UCSD-AML1 (cell line): ENCODE measurements around the gene DCAF12.

Experiments
- DNase-seq: peaks from one replicate; lab custom pipeline; 2025; ENCODE audit not compliant: unreplicated experiment; lab: John Stamatoyannopoulos, UW

DCAF12 gene

GRCh38 chr9:34125681-34126206 is 754 bp downstream of the DCAF12 start:
- no peak for DNase-seq

DNA sequence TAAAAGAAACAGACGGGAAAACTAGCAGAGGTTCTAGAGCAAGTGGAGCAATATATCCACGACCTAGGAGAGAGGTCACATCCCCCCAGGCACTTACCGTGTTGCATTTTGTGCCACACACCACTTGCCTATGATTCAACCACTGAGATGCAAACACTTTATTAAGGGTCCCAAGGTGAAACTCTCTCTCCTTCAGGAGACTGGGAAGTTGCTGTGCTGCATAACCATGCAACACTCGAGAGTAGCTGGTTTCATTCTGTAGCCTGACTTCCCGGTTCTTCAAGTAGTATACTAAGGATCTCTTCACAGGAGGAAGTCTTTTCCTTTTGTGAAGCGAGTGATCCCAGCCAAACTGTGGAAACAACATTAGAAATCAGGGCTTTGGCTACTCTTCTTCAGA is 1.6 kb downstream of the DCAF12 start:
- no peak for DNase-seq

DNA sequence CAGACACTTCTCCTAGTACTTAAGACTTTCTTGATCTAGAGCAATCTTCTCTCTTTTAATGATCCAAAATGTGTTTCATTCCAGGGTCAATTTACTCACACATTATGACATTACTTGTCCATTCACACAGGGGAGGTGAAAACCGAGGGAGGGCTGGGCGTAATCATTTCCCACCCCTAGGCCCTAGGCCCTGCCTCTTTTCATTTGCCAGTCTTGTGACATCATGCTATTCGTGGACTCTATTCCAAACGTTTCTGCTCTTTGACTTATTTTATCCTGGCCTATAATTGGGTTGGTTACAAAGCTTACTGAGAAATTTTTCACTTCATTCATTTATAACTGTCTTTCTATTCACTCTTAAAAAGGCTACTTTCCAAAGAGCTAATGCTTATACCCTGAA is 2.4 kb downstream of the DCAF12 start:
- peak; percentile 57 for DNase-seq

DNA sequence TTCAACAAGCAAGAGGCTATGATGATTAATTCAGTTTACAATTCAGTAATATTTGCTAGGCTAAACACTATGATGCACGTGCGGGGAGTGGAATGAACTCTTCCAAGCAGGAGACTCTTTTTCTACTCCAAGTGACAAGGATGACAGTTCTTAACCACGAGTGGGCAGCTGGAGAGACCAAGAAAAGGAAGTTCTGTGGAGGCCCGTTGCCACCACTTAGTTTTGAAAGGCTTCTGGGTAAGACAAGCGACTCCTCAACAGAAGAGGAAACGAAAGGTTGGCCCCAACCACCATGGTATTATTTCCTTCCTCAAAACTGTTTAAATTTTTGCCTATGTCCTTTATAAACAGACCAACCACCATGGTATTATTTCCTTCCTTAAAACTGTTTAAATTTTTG is 2.8 kb downstream of the DCAF12 start:
- DNase-seq, result peak; percentile 73

DNA sequence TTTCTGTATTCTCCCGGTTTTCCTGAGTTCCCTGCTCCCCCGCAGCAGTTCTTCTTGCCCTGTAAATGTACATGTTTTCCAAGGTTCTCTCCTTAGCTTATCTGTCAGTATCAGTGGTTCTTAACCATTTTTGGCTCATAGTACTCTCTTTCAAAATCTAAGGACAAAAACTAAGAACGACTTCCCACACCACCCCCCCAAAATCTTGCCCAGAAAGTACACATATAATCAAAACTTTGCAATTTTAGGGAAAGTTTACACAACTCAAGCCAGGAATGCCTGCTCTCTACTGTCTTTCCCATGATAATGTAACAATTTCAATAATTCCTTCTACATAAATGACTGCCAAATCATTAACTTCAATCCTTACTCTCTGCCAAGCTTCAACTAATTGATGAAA is 4.5 kb downstream of the DCAF12 start:
- DNase-seq, result no peak

DNA sequence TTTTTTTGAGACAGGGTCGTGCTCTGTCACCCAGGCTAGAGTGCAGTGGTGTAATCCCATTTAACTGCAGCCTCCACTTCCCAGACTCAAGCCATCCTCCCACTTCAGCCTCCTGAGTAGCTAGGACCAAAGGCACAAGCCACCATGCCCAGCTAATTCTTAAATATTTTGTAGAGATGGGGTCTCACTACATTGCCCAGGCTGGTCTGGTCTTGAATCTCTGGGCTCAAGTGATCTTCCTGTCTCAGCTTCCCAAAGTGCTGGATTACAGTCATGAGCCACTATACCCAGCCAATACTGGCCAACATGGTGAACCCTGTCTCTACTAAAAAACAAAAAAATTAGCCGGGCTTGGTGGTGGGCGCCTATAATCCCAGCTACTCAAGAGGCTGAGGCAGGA is 6.8 kb downstream of the DCAF12 start:
- DNase-seq, result no peak

DNA sequence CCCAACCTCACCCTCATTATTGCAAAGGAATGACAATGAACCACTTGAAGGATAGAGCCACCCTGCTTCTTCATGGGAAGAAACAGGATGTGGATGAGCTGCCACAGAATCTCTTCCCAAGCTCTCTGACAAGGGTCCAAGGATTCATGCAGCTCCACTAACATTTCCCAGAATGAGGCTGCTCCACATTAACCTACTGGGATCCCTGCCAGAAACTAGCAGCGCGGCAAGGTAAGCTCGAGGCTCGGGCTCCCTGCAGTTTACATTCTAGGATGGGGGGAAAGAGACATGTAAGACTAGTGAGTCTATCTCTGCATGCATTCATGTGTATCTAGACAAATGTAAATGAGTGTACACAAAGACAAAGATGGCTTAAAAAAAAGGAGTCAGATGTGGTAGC is 12.1 kb downstream of the DCAF12 start:
- no peak for DNase-seq

GRCh38 chr9:34106110-34106509 is 20.4 kb downstream of the DCAF12 start:
- no peak for DNase-seq

- no peak for DNase-seq
Observed at GRCh38 chr9:34102796-34103195, 23.7 kb downstream of the DCAF12 start.

DNA sequence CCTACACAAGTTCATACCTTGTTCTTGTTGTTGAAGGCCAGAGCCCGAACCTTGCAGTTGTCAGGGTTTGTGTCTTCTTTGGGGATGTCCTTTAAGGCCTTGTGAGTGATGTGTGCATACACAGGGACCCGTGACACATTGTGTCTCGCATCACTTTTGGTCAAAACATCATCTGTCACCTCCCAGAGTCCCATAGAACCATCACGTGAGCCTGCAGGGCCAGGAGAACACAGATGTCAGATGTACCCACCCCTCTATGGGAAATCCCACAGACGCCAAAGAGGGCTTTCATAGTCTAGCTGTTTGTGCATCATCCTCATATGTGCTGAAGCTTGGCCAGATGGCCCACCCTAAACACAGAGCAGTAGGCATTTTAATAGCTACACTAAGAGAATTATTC is 28.2 kb downstream of the DCAF12 start:
- DNase-seq, result no peak

DNA sequence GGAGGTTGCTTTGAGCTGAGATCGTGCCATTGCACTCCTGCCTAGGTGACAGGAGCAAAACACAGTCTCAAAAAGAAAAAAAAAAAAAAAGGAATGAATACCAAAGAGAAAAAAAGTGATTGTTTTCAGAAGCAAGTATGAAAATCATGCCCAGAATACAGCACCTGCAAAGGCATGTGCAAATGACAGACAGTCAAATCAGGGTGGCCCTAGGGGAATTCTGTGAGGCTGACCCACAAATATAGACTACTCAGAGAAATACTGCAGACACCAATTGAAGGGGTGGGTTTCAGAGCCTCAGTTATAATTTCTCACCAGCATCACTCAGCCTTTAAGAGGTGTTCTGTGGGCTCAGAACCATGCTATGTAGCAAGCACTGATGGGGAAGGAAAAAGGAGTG is 28.6 kb downstream of the DCAF12 start:
- no peak for DNase-seq

DNA sequence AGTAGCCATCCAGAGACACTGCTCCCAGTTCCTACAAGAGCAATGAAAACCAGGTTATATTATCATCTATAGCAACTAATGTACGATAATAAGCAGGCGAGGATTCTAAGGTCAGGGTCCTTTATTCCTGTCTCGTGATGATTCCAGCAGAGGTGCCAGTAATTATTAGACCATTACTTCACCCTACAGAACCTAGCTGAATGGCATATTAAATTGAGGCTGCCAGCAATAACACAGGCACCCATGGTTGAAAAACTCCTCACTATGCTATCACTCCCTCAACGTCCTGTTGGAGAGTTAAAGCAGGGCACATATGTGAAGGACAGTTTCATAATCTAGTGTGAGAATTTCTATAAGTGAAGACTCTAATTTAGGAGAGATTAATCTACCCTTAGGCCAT is 29.7 kb downstream of the DCAF12 start:
- no peak for DNase-seq

DNA sequence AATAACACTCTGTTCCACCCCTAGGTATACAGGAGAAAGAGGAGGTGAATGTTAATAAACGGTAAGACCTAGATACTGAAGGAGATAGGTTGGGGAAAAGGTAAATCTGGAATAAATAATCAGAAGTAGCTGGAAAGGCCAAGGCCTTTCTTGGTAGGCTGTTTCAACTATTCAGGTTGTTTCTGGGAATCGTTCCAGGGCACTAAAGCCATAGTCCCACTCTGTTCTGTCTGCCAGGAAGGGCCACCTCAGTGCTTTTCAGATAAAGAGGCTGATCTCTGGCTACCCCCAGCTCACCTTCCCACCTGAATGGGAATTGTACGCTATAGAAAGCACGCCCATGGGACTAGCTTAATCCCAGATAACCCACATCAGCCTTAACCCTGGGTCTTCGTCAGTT is 32.9 kb downstream of the DCAF12 start:
- DNase-seq, result no peak

DNA sequence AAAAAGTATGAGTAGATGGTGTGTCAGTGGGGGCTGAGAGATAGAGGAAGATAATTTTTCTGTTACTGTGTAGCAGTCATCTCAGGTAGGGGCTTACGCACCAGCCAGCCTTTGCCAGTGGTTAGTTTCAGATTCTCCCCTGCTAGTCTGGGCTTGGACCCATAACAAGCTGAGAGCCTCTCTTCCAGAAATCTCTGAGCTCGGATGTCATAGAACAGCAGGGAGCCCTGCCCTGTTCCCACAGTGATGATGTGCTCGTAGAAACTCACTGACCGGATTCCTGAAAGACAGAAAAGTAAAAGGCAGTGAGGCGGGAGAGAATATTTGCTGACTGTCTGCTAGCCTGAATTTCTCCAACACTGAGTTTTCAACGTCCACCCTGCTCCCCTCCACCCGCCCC is 37.2 kb downstream of the DCAF12 start:
- no peak for DNase-seq

DNA sequence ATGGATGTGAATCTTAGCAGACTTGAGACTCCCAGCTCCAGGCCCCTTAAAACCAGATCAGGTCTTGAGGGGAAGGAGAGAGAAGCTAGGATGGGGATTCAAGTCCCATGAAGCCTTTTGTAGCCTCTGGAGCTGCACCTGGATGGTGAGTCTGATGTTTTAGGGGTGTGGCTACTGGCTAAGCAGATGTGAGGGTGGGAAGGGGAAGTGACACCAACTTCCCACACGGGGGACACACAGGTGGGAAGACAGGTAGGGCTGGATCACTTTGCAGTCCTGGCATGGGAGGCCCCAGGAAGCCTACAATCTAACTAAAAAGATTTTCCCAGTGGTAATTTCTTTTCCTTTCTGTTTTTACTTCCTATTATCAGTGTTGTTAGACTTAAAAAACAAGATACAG is 39.1 kb downstream of the DCAF12 start:
- no peak for DNase-seq

DNA sequence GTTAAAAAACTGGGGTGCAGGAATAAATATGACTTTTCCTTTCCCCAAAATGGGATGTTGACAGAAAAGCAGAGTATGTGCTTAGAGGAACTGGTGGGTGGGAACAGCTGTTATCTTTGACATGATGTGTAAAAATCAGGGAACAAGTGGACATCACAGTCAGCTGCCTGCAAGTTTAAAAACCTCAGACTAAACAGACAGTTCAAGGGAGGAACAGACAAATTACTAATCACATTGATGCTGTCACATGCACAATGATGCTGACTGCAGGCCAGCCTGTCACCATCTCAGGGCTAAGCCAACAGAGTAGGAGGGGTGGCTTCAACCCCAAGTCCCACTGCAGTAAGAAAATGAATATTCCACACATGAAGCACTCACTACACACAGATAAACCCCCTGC is 39.6 kb downstream of the DCAF12 start:
- DNase-seq, result no peak

DNA sequence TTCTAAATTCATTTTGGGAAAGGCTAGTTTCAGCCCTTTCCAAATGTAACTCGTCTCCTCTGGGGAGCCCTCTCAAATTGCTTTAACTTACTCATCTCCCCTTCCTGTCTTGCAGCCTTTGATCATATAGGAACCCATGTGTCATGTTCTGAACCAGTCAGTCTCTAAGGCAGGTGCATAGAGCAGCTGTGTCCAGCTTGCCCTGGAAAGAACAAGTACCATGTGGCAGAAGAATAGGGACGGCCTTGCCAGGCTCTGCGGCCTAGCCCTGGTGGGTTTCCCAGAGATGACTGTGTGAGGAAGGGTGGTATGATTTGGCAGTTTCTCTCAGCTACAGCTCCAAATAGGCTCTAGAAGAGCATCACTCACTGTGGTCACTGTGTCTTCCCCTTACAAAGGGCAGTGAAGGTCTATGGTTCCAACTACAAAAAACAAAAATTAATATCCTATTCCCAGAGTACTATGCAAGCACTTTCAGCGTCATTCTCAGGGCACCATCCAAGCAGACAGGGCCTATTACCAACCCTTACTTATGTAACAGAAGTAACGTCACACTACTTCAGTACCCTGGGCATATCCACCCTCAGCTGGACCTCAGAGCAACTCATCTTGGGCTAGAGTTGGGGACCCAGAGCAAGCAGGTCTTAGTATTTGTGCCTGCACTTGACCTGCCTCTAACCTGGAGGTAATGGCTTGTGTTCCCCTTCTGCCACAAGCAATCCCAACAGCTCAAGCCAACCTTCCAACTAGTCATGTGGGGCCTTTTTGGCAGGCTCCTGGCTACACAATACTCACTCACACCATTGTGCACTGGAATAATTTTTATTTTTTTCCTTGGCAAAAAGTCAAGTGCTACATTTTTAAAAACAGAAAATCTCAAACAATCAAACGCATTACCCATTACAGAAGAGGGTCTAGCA is 40.7 kb downstream of the DCAF12 start:
- no peak for DNase-seq

DNA sequence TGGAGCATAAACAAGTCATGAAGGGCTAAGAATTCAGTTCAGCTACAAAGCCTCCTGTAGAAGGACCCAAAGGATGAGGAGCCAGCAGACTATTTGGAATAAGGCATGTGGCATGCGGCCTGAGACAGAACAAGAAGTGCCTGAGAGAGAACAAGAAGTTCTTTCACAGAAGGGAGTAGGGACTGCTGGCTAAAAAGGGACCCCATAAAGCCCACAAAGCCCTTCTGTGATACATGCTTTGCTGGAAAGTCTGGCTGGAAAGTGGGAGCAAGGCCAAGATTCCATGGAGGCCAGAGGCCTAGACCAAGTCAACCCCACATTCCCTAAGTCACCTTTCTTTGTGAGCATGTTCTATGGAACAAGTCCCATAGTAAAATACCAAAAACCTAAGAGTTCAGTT is 41.9 kb downstream of the DCAF12 start:
- DNase-seq, result no peak

GRCh38 chr9:34079181-34079580 is 47.3 kb downstream of the DCAF12 start:
- DNase-seq, result no peak

DNA sequence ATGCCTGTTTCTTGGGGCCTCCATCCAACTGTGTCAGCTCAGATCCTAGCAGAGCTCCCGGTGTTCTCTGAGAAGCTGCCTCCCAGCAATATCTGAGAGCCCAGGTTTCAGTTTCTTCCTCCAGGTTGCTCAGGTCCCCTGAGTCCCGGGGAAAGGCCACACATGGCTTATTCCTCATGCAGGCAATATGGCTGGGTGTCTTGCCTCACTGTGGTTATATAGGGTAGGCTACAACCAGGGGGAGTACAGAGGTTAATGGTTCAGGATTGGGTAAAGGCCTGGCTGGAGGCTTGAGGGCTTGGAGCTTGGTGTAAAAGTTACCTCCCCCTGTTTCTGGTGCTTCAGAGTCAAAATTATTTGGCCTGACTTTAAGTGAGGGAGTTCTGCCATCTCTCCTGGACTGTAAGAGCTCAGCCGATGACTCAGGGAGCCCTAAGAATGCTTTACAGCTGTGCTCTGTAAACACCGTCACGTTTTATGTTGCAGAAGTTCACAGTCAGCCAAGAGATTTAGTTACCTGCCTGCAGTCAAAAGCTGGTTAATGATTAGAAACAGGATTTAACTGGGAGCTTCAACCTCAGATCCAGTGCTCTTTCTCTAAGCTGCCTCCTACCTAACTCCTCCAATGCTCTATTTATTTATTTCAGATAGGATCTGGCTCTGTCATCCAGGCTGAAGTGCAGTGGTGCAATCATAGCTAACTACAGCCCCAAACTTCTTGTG is 53.5 kb downstream of the DCAF12 start:
- DNase-seq, result no peak

- DNase-seq, result no peak
Observed at GRCh38 chr9:34072410-34072809, 54.1 kb downstream of the DCAF12 start.

DNA sequence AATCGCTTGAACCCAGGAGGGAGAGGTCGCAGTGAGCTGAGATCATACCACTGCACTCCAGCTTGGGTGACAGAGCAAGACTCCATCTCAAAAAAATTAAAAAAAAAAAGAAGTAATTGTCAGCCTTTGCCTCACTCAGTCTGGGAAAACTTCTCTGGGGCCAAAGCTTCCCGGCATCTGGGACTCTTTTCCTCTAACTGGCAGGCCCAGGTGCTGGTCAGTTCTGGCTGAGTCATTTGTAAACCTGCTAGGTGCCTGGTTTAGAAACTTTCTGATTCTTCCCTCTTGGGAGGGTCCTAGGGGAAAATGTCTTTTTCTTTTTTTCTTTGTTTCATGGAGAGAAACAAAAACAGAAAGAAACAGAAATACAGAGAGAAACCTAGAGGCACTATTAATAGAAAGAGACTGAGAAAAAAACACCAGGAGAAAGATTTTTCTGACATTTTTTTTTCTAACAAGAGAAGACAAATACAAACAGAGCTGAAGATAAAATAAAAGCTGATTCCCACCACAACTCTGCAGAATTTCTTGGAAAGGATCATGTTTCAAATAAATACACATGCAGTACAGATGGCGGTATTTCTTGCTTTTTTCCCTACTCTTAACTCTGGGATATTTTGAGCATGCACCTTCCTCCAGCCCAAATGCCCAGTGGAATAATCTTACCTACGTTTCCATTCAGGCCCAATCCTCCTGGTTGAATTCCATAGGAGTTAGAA is 55.7 kb downstream of the DCAF12 start:
- DNase-seq, result no peak
